ENCODE measurements around the gene PTPRM.
"Not testable (repeated sequence)": the region's sequence is repeated elsewhere in the genome, so short reads cannot be mapped to it uniquely, and the experiment has no call there.

The PTPRM gene

GRCh38 chr18:7736526-7736925 is 169.4 kb downstream of the PTPRM start:
- H3K9me3 ChIP-seq (ENCODE audit: control insufficient read depth, insufficient read depth, low read length); H3K9ac ChIP-seq (ENCODE audit: low read depth, low read length); H3K36me3 ChIP-seq (ENCODE audit: insufficient read depth, low read length): not testable (repeated sequence)
- H3K4me1 ChIP-seq (ENCODE audit: insufficient read depth, low read length) = peaks cover 20% of the 10 kb centered on the region

- Histone ChIP-seq H3K36me3 (ENCODE audit: insufficient read depth, low read length) (no peaks in the 10 kb centered on the region), H3K9ac (ENCODE audit: low read depth, low read length) (no peak overlapping the region), H3K9me3 (ENCODE audit: control insufficient read depth, insufficient read depth, low read length) (no peaks in the 10 kb centered on the region; the same call in 1 of the 2 replicates), H3K4me1 (ENCODE audit: insufficient read depth, low read length) (peaks cover 22% of the 10 kb centered on the region)
Observed at GRCh38 chr18:7737550-7737949, 170.4 kb downstream of the PTPRM start.

GRCh38 chr18:7740821-7741220 is 173.7 kb downstream of the PTPRM start:
- no peaks in the 10 kb centered on the region; the same call in 1 of the 2 replicates for H3K9me3 ChIP-seq (ENCODE audit: control insufficient read depth, insufficient read depth, low read length)
- H3K4me1 ChIP-seq (ENCODE audit: insufficient read depth, low read length) = peaks cover 22% of the 10 kb centered on the region
- no peak overlapping the region for H3K9ac ChIP-seq (ENCODE audit: low read depth, low read length)
- no peaks in the 10 kb centered on the region for H3K36me3 ChIP-seq (ENCODE audit: insufficient read depth, low read length)

GRCh38 chr18:7741640-7742039 is 174.5 kb downstream of the PTPRM start:
- peaks cover 6% of the 10 kb centered on the region for H3K9me3 ChIP-seq (ENCODE audit: control insufficient read depth, insufficient read depth, low read length)
- H3K36me3 ChIP-seq (ENCODE audit: insufficient read depth, low read length) = no peaks in the 10 kb centered on the region
- peaks cover 22% of the 10 kb centered on the region for H3K4me1 ChIP-seq (ENCODE audit: insufficient read depth, low read length)
- H3K9ac ChIP-seq (ENCODE audit: low read depth, low read length) = no peak overlapping the region

GRCh38 chr18:7742224-7742623 is 175.1 kb downstream of the PTPRM start:
- Histone ChIP-seq H3K9me3 (ENCODE audit: control insufficient read depth, insufficient read depth, low read length) (peaks cover 6% of the 10 kb centered on the region), H3K4me1 (ENCODE audit: insufficient read depth, low read length) (peaks cover 22% of the 10 kb centered on the region), H3K36me3 (ENCODE audit: insufficient read depth, low read length) (no peaks in the 10 kb centered on the region), H3K9ac (ENCODE audit: low read depth, low read length) (no peak overlapping the region)

- no peak overlapping the region for H3K9ac ChIP-seq (ENCODE audit: low read depth, low read length)
Observed at GRCh38 chr18:7743256-7743655, 176.1 kb downstream of the PTPRM start.

GRCh38 chr18:7746106-7746505 is 179.0 kb downstream of the PTPRM start:
- H3K9ac ChIP-seq (ENCODE audit: low read depth, low read length) = no peak overlapping the region
- peaks cover 6% of the 10 kb centered on the region for H3K9me3 ChIP-seq (ENCODE audit: control insufficient read depth, insufficient read depth, low read length)
- peaks cover 19% of the 10 kb centered on the region for H3K4me1 ChIP-seq (ENCODE audit: insufficient read depth, low read length)
- no peaks in the 10 kb centered on the region for H3K36me3 ChIP-seq (ENCODE audit: insufficient read depth, low read length)

More at GRCh38 chr18:7743256-7743655, 176.1 kb downstream of the PTPRM start:
- Histone ChIP-seq H3K9me3 (ENCODE audit: control insufficient read depth, insufficient read depth, low read length) (peaks cover 6% of the 10 kb centered on the region), H3K36me3 (ENCODE audit: insufficient read depth, low read length) (no peaks in the 10 kb centered on the region), H3K4me1 (ENCODE audit: insufficient read depth, low read length) (peaks cover 22% of the 10 kb centered on the region)

- Histone ChIP-seq H3K9ac (ENCODE audit: low read depth, low read length) (no peak overlapping the region), H3K4me1 (ENCODE audit: insufficient read depth, low read length) (peaks cover 13% of the 10 kb centered on the region), H3K36me3 (ENCODE audit: insufficient read depth, low read length) (no peaks in the 10 kb centered on the region), H3K9me3 (ENCODE audit: control insufficient read depth, insufficient read depth, low read length) (peaks cover 6% of the 10 kb centered on the region)
Observed at GRCh38 chr18:7748251-7749007, 181.3 kb downstream of the PTPRM start.

- H3K36me3 ChIP-seq (ENCODE audit: insufficient read depth, low read length) = no peaks in the 10 kb centered on the region
- H3K9ac ChIP-seq (ENCODE audit: low read depth, low read length) = no peak overlapping the region
- peaks cover 13% of the 10 kb centered on the region for H3K4me1 ChIP-seq (ENCODE audit: insufficient read depth, low read length)
- H3K9me3 ChIP-seq (ENCODE audit: control insufficient read depth, insufficient read depth, low read length) = peaks cover 6% of the 10 kb centered on the region
Observed at GRCh38 chr18:7749008-7749405, 181.9 kb downstream of the PTPRM start.

- Histone ChIP-seq H3K36me3 (ENCODE audit: insufficient read depth, low read length) (no peaks in the 10 kb centered on the region), H3K9me3 (ENCODE audit: control insufficient read depth, insufficient read depth, low read length) (peaks cover 6% of the 10 kb centered on the region), H3K9ac (ENCODE audit: low read depth, low read length) (no peak overlapping the region), H3K4me1 (ENCODE audit: insufficient read depth, low read length) (peaks cover 16% of the 10 kb centered on the region)
Observed at GRCh38 chr18:7749510-7749981, 182.4 kb downstream of the PTPRM start.

GRCh38 chr18:7750095-7750663 is 183.1 kb downstream of the PTPRM start:
- Histone ChIP-seq H3K36me3 (ENCODE audit: insufficient read depth, low read length) (no peaks in the 10 kb centered on the region), H3K9me3 (ENCODE audit: control insufficient read depth, insufficient read depth, low read length) (peaks cover 6% of the 10 kb centered on the region), H3K9ac (ENCODE audit: low read depth, low read length) (no peak overlapping the region), H3K4me1 (ENCODE audit: insufficient read depth, low read length) (peaks cover 21% of the 10 kb centered on the region)

- Histone ChIP-seq H3K9me3 (ENCODE audit: control insufficient read depth, insufficient read depth, low read length) (peaks cover 4% of the 10 kb centered on the region), H3K4me1 (ENCODE audit: insufficient read depth, low read length) (peaks cover 21% of the 10 kb centered on the region), H3K36me3 (ENCODE audit: insufficient read depth, low read length) (no peaks in the 10 kb centered on the region), H3K9ac (ENCODE audit: low read depth, low read length) (no peak overlapping the region)
Observed at GRCh38 chr18:7750966-7751365, 183.8 kb downstream of the PTPRM start.

GRCh38 chr18:7754258-7754657 is 187.1 kb downstream of the PTPRM start:
- Histone ChIP-seq H3K36me3 (ENCODE audit: insufficient read depth, low read length) (no peaks in the 10 kb centered on the region), H3K9ac (ENCODE audit: low read depth, low read length) (no peak overlapping the region), H3K9me3 (ENCODE audit: control insufficient read depth, insufficient read depth, low read length) (no peaks in the 10 kb centered on the region; the same call in 1 of the 2 replicates), H3K4me1 (ENCODE audit: insufficient read depth, low read length) (peaks cover 15% of the 10 kb centered on the region)

GRCh38 chr18:7754725-7755181 is 187.6 kb downstream of the PTPRM start:
- Histone ChIP-seq H3K36me3 (ENCODE audit: insufficient read depth, low read length) (no peaks in the 10 kb centered on the region), H3K9ac (ENCODE audit: low read depth, low read length) (no peak overlapping the region), H3K9me3 (ENCODE audit: control insufficient read depth, insufficient read depth, low read length) (no peaks in the 10 kb centered on the region; the same call in 1 of the 2 replicates), H3K4me1 (ENCODE audit: insufficient read depth, low read length) (peaks cover 11% of the 10 kb centered on the region)

Data from ES-I3 (cell line).